Activated T-helper 17 cell treated with anti-CD3 and anti-CD28 coated beads, Interleukin-2, amount 50 U/mL, for 72 hours (primary cell): ENCODE measurements around the gene ATP4B. TPM values are rescaled to one million over a fixed set of nuclear protein-coding genes. Genes with fewer than 3 reads are reported as not detected.

Experiments
- ATAC-seq: fragments of 150-1000 bp; cut with Tn5 transposase; replicated peaks from 2 replicates; pipeline ENCODE4 v1.10.0; 2021; ENCODE audit warnings: mild to moderate bottlenecking, moderate library complexity
- H3K27ac Mint-ChIP-seq: one replicate; pipeline ENCODE4 v1.8.0; 2022; ENCODE audit warnings: mixed read lengths
- H3K27me3 Mint-ChIP-seq: one replicate; pipeline ENCODE4 v1.8.0; 2022; ENCODE audit warnings: mixed read lengths
- H3K36me3 Mint-ChIP-seq: one replicate; pipeline ENCODE4 v1.8.0; 2022; ENCODE audit warnings: low read depth, mild to moderate bottlenecking, mixed read lengths
- H3K4me1 Mint-ChIP-seq: one replicate; pipeline ENCODE4 v1.8.0; 2022; ENCODE audit warnings: mixed read lengths
- H3K4me3 Mint-ChIP-seq: one replicate; pipeline ENCODE4 v1.8.0; 2022; ENCODE audit warnings: mild to moderate bottlenecking, mixed read lengths
- H3K9me3 Mint-ChIP-seq: one replicate; pipeline ENCODE4 v1.8.0; 2022; ENCODE audit warnings: mixed read lengths
- total RNA-seq, 2 donors: library from RNA; stranded (reverse); gene quantifications; one replicate each; pipeline ENCODE4 v1.2.3, GENCODE V29; 2022

The ATP4B gene
- total RNA-seq, 2 donors from 2014 or later: not detected

DNA sequence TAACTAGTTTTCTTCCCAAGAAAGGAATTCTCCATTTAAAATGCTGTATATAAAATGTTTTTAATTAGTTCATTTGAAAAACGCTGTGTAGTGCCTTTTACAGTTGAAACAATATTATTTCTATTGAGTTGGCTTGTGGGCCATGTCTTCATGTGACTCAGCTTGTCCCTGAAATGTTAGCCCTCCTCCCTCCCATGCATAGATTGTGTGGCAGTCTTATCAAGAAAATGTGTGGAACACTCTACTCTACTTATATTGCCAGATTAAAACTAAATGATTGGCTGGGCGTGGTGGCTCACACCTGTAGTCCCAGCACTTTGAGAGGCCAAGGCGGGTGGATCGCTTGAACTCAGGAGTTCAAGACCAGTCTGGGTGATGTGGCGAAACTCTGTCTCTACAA lies 40.0 kb downstream of the ATP4B start:
- Mint-ChIP-seq H3K9me3 (no peaks in the 10 kb centered on the region), H3K4me1 (no peaks in the 10 kb centered on the region), H3K36me3 (peaks cover 49% of the 10 kb centered on the region), H3K4me3 (no peak overlapping the region), H3K27me3 (no peaks in the 10 kb centered on the region), H3K27ac (no peak overlapping the region)
- ATAC-seq: no peak

DNA sequence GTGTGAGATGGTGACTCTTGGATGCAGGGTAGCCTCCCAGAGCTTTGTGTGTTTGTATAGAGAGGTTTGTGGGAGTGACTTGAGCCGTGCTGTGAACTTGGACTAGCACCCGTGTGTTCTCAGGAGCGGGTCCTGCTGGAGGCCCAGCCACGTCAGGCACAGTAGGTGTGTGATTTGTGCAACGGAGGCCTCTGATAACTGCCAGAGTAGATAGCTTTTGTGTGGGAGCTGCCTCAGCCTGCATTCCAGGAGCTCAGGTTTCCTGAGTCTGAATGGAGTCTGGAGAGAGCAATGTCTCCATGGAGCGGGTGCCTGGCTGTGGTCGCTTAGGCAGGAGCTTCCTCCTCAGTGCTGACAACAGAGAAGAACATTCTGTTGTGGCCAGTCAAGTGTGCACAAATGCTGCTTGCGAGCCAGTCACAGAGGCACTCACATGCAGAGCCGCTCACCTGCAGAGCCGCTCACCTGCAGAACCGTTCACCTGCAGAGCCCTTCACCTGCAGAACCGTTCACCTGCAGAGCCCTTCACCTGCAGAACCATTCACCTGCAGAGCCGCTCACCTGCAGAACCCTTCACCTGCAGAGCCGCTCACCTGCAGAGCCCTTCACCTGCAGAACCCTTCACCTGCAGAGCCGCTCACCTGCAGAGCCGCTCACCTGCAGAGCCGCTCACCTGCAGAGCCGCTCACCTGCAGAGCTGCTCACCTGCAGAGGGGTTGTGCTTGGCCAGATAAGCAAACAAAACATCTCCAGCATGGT lies 40.8 kb downstream of the ATP4B start:
- H3K4me1 Mint-ChIP-seq: no peaks in the 10 kb centered on the region
- peaks cover 49% of the 10 kb centered on the region for H3K36me3 Mint-ChIP-seq
- no peaks in the 10 kb centered on the region for H3K9me3 Mint-ChIP-seq
- no peaks in the 10 kb centered on the region for H3K27me3 Mint-ChIP-seq
- H3K4me3 Mint-ChIP-seq: no peak overlapping the region
- H3K27ac Mint-ChIP-seq: no peak overlapping the region
- no peak for ATAC-seq

DNA sequence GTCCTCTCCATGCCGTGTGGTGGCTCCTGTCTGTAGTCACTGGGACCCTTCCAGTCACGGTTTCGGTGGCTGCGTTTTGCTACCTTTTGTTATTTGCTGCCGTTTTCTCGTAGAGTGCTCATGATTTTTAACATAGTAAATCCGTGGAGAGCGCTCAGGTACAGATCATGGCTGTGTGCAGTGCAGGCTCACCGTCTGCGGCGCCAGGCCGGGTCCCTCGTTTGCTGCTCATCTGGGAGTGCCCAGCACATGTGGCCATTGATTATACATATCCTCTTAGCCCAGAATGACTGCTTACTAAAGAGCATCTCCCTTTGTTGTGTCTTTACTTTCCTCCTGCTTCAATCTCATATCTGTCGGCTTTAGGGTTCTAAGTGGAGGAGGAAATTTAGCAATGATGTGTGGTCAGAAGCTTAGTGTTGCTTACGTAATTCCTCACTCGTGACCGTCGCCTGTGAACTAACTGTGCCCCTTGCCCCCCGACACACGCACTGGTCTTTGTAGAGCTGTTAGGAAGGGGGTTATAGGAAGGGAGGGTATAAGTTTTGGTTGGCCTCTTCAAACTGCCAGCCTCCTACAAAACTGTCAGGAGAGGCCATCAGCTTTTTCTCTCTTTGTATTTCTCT lies 41.6 kb downstream of the ATP4B start:
- Mint-ChIP-seq H3K4me1 (no peaks in the 10 kb centered on the region), H3K27me3 (no peaks in the 10 kb centered on the region), H3K27ac (no peak overlapping the region), H3K36me3 (peaks cover 49% of the 10 kb centered on the region), H3K9me3 (no peaks in the 10 kb centered on the region), H3K4me3 (no peak overlapping the region)
- no peak for ATAC-seq

DNA sequence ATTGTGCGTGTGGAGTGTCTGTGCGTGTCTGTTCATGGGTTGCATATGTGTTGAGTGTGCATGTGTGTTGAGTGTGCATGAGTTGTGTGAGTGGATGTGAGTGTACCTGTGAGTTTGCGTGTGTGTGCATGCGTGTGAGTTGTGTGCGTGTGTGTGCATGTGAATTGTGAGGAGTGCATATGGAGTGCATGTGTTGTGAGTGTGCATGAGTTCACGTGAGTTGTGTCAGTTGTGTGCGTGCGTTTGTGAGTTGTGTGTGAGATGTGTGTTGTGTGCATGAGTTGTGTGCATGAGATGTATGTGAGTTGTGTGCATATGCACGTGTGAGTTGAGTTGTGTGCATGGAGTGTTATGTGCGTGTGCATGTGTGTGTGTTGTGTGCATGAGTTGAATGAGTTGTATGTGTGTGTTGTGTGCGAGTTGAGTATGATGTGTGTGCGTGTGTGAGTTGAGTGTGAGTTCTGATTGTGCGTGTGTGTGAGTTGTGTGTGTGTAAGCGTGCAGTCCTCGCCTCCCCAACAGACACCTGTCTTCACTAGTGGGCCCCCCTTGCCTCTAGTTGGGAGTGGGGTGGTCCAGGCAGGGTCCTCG lies 44.1 kb downstream of the ATP4B start:
- Mint-ChIP-seq H3K4me3 (no peak overlapping the region), H3K27ac (no peak overlapping the region), H3K36me3 (peaks cover 53% of the 10 kb centered on the region), H3K9me3 (no peaks in the 10 kb centered on the region), H3K27me3 (no peaks in the 10 kb centered on the region), H3K4me1 (peaks cover 5% of the 10 kb centered on the region)
- ATAC-seq: no peak

DNA sequence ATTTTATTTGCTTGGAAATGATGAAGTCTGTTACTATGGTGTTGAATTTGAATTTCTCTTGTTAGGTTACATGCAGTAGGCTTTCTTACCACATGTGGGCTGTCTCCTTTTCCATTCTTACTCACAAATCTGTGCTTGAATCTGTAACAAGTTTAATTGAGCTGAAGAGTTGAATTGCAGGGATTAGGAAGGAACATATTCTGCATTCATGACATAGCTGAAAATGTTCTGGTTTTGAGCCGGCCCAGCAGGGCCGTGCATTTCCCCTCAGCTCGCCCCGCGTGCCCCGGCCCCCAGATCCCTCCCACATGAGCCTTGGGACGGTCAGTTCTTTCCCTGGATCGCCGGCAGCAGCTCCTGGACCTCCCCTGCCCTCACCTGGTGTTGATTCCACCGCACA lies 45.4 kb downstream of the ATP4B start:
- Mint-ChIP-seq H3K36me3 (peaks cover 54% of the 10 kb centered on the region), H3K4me1 (peaks cover 9% of the 10 kb centered on the region), H3K27me3 (no peaks in the 10 kb centered on the region), H3K4me3 (no peak overlapping the region), H3K27ac (peak overlapping the region; percentile 73), H3K9me3 (no peaks in the 10 kb centered on the region)
- ATAC-seq: peak; percentile 18

DNA sequence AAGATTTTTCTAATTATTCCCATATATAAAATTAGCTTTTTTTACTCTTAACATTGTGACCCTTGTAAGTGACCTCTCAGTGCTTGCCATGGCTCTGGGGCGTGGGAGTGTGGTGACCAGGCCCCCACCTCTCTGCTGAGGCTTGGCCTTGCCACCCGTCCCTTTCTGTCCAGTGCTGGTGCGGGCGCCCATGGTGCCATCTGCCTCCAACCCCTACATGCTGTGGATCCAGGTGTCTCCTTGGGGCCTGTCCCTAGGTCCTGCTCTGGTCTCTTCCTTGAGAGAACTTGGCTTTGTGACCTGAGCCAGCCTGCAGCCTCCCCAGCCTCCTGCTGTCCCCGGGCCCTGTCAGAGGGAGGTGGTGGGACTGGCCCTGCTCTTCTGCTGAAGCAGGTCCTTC lies 46.0 kb downstream of the ATP4B start:
- H3K36me3 Mint-ChIP-seq: peaks cover 54% of the 10 kb centered on the region
- no peaks in the 10 kb centered on the region for H3K9me3 Mint-ChIP-seq
- ATAC-seq: no peak
- H3K4me1 Mint-ChIP-seq: peaks cover 9% of the 10 kb centered on the region
- H3K4me3 Mint-ChIP-seq: no peak overlapping the region
- no peaks in the 10 kb centered on the region for H3K27me3 Mint-ChIP-seq
- H3K27ac Mint-ChIP-seq: peak overlapping the region; percentile 73

DNA sequence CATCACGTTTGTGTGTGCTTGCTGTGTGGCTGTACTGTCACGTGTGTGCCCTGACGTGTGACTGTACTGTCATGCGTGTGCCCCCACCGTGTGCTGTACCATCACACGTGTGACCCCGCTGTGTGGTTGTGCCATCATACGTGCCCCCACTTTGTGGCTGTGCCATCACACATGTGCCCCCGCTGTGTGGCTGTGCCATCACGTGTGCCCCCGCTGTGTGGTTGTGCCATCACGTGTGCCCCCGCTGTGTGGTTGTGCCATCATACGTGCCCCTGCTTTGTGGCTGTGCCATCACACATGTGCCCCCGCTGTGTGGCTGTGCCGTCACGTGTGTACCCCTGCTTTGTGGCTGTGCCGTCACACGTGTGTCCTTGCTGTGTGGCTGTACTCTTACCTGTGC lies 47.7 kb downstream of the ATP4B start:
- Mint-ChIP-seq H3K4me3 (no peak overlapping the region), H3K27me3 (no peaks in the 10 kb centered on the region), H3K9me3 (no peaks in the 10 kb centered on the region), H3K4me1 (peaks cover 9% of the 10 kb centered on the region), H3K36me3 (peaks cover 51% of the 10 kb centered on the region), H3K27ac (no peak overlapping the region)
- no peak for ATAC-seq

DNA sequence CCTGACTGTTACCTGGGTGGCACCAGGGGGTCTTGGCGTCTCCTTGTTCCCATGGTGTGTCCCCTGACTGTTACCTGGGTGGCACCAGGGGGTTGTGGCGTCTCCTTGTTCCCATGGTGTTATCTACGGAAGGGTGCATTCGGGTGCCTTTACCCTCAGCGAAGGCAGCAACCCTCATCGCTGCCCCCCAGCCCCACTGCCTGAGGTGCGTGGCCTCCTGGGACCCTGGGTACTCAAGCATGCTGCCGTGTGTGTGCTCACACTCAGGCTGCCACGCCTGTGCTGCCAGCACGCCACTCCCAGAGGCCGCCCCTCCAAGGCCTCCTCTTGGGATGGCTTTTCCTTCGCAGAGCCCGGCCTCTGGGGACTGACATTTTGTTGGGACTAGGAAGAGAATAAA lies 48.4 kb downstream of the ATP4B start:
- no peak overlapping the region for H3K27ac Mint-ChIP-seq
- H3K4me1 Mint-ChIP-seq: peaks cover 14% of the 10 kb centered on the region
- no peaks in the 10 kb centered on the region for H3K27me3 Mint-ChIP-seq
- no peaks in the 10 kb centered on the region for H3K9me3 Mint-ChIP-seq
- peaks cover 57% of the 10 kb centered on the region for H3K36me3 Mint-ChIP-seq
- no peak for ATAC-seq
- no peak overlapping the region for H3K4me3 Mint-ChIP-seq

DNA sequence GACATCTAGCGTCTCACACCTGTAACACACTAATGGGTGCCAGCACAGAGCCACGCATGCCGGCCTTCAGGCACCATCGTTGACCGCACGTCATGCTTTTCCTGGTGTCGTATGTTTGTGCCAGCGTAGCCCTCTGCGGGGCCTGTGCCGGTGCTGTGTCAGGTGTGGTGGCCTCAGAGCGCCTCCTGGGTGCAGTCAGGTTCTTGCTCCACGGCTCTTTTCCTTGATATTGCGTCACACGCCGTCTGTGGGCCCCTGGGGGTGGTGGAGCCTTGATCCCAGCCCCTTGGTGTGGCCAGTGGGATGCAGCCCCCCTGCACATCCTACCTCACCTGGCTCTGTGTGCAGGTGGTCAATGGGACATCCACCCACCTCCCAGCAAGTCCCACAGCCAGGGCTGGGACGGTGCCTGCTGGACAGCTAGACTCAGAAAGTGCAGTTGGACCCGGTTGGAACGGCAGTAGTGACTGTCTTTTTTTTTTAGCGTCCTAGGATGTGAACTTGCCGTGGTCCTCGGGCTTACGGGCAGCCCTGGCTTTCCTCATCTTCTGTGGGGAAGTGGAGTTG lies 48.9 kb downstream of the ATP4B start:
- H3K4me3 Mint-ChIP-seq: no peak overlapping the region
- no peaks in the 10 kb centered on the region for H3K9me3 Mint-ChIP-seq
- no peaks in the 10 kb centered on the region for H3K27me3 Mint-ChIP-seq
- peaks cover 15% of the 10 kb centered on the region for H3K4me1 Mint-ChIP-seq
- H3K27ac Mint-ChIP-seq: no peak overlapping the region
- H3K36me3 Mint-ChIP-seq: peaks cover 57% of the 10 kb centered on the region
- no peak for ATAC-seq

DNA sequence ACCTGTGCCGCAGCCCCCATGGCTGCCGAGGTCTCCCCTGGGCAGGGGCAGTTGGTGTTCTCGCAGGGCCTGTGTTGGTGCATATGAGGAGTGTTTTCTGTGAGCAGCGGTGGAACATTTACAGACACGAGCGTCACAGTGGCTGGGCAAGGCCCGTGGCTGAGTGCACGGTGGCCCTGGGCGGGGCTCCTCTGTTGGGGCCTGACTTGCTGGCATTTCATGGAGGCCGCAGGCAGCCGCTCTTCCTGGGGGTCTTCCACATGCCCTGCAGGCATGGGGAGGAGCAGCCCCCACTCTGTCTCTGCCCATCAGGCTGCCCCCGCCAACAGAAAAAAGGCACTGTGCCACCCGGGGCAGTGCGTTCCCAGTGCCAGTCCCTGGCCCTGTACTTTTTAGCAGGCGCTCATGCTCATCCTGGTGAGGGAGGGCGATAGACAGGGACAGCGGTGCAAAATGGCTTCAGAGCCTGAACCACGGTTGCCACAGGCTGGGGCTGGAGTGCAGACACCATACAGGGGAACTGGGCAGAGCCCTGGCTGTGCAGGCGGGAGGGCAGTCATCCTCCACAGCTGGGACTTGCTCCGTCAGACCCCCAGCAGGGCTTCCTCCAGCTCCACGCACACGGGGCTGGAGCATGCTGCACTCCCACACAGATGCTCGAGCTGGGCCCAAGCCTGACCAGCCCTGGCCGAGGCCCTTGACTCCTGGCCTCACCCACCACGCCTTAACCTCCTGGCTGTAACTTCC lies 49.9 kb downstream of the ATP4B start:
- Mint-ChIP-seq H3K4me1 (peaks cover 17% of the 10 kb centered on the region), H3K4me3 (no peak overlapping the region), H3K27ac (no peak overlapping the region), H3K36me3 (peaks cover 57% of the 10 kb centered on the region), H3K9me3 (no peaks in the 10 kb centered on the region), H3K27me3 (no peaks in the 10 kb centered on the region)
- ATAC-seq: no peak

DNA sequence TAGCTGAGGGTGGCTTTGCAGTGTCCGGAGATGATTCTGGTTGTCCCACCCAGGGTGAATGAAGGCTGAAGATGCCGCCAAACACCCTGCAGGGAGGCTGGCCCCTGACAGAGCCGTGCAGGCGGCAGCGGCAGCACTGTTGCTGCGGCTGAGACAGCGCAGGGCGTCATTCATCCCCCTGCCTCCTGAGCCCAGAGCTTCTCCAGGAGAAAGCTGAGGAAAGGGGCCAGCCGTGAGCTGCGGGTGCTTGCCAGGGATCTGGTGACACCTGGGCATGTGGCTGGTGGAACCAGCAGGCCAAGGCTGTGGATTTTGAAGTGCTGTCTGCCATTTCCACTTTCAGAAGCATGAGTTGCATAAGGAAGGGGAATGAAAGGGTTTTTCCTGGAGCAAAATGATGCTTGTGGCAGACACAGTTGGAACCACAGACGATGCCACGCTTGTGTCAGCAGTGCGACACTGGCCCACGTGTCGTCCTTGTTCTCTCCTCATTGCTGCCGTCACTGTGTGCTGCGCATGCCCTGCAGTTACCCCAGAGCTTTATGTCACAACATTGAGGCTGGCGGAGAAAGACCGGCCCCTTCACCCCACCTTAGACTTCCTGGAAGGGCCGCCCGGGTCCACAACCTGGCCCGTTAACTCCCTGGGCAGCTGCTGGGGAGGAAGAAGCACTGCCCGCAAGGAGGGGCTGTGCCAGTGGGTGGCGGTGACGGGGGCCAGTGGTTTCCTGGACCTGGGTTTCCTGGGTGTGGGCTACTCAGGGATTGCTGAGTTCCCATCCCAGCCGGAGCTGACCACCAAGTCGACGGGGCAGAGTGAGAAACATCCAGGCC lies 50.7 kb downstream of the ATP4B start:
- Mint-ChIP-seq H3K4me1 (peaks cover 21% of the 10 kb centered on the region), H3K4me3 (no peak overlapping the region), H3K27ac (no peak overlapping the region), H3K9me3 (no peaks in the 10 kb centered on the region), H3K36me3 (peaks cover 51% of the 10 kb centered on the region), H3K27me3 (no peaks in the 10 kb centered on the region)
- ATAC-seq: no peak

DNA sequence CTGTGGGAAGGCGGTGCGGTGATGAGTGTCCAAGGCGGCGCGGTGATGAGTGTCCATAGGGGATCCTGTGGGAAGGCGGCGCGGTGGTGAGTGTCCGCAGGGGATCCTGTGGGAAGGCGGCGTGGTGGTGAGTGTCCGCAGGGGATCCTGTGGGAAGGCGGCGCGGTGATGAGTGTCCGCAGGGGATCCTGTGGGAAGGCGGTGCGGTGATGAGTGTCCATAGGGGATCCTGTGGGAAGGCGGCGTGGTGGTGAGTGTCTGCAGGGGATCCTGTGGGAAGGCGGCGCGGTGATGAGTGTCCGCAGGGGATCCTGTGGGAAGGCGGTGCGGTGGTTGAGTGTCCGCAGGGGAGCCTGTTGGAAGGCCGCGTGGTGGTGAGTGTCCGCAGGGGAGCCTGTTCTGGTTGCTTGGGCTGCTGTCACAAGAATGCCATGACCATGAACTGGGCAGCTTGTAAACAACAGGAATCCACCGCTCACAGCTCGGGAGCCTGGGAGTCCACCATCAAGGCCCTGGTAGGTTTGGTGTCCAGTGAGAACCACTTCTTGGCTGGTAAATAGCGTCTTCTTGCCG lies 52.0 kb downstream of the ATP4B start:
- Mint-ChIP-seq H3K36me3 (peaks cover 38% of the 10 kb centered on the region), H3K27ac (no peak overlapping the region), H3K4me3 (no peak overlapping the region), H3K9me3 (no peaks in the 10 kb centered on the region), H3K4me1 (peaks cover 27% of the 10 kb centered on the region), H3K27me3 (no peaks in the 10 kb centered on the region)
- ATAC-seq: no peak

DNA sequence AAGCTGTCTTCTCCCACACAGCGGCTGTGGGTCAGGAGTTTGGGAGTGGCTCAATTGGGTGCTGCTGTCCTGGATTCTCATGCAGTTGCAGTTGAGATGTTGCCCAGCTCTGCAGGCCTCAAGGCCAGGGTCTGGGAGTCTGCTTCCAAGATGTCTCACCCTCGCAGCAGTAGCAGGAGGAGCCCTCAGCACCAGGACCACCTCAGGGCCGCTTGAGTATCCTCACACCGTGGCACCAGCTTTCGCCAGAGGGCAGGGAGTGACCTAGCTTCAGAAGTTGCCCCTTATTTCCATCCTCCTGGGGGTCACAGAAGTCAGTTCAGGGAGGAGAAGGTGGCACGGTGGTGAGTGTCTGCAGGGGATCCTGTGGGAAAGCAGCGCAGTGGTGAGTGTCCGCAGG lies 52.5 kb downstream of the ATP4B start:
- H3K4me1 Mint-ChIP-seq: peaks cover 24% of the 10 kb centered on the region
- H3K4me3 Mint-ChIP-seq: no peak overlapping the region
- peak overlapping the region; percentile 33 for H3K27ac Mint-ChIP-seq
- H3K9me3 Mint-ChIP-seq: no peaks in the 10 kb centered on the region
- ATAC-seq: no peak
- no peaks in the 10 kb centered on the region for H3K27me3 Mint-ChIP-seq
- H3K36me3 Mint-ChIP-seq: peaks cover 33% of the 10 kb centered on the region
